Measurements from ENCODE around the gene MMUT.
"Not testable (repeated sequence)": the region's sequence is repeated elsewhere in the genome, so short reads cannot be mapped to it uniquely, and the experiment has no call there.

MMUT gene

GRCh38 chr6:49416195-49416594, 46.9 kb downstream of the MMUT start:
- DNase-seq (ENCODE audit: low spot score) = no peak

- no peak for DNase-seq (ENCODE audit: low spot score)
These were observed 47.7 kb downstream of the MMUT start for GRCh38 chr6:49415358-49415757.

DNA sequence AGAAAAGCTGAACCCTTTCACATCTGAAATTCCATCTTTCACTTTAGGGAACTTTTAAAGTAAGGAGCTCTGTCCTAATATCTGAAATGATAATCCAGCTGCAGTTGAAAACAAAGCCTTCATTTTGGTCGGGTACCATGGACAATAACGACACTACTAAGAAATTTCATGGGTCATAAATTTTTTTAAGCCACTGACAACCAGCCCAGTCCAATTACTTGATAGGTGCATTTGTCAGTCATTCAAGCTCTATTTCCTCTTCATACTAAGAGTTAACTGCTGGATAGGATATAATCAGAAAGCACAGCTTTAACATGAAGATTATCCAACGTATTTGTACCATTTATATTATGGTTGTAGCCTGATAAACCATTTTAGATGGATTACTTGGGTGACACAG, 52.5 kb downstream of the MMUT start:
- DNase-seq (ENCODE audit: low spot score) = no peak

DNA sequence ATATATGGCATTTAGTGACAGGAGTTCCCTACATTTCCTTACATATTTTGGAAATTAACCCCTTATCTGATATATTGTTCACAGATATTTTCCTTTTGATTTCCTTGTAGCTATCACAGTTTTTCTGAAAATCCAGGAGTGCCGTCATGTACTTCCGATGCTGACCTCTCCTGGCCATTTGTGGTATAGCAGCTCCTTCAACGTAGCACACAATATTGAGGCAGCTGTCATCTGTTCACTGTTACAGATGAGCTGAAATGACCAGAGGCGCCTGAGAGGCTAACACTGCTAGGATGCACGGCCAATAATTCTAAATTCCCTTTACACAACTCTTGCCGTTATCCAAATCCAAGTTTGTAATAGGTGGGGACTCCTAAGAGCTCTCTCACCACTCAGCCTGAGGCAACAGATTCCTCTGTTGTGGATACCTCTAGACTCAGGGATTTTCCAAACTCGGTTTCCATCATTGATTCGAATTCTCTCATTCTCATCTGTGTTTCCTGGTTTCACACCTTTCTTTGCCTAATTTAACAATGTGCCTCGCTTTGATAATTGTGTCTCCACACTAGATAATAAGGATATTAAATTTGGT, 53.0 kb downstream of the MMUT start:
- DNase-seq (ENCODE audit: low spot score) = no peak

DNA sequence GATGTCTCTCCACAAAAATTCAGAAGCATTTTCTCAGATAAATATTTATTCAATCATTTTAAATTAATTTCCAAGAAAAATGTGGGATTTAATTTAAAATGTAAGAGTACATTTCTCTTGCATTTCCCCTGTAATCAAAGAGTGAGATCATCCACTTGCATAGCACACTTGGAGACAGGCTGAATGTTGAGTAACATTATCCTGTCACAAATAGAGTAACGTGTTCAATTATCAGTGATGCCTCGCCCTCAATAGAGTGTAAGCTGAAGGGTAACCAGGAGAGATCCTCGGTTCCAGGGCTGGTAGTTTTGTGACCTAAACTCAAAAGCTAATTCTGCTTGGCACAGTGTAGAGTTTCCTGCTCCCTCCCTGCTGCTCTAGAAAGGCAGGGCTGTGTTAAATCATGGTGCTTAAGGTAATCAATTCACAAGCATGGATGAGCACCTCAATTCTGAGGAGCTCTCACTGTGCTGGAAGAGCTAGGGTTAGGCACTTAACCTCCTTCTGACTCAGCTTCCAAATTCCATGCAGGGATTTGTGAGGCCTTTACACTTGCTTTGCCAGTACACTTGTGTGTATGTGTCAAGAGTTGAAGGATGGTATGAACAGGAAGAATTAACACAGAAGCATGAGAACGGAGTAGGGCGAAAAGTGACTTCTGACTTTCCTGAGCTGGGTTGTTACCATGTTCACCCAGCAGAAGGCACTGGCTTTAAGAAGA, 56.6 kb downstream of the MMUT start:
- DNase-seq (ENCODE audit: low spot score) = no peak

DNA sequence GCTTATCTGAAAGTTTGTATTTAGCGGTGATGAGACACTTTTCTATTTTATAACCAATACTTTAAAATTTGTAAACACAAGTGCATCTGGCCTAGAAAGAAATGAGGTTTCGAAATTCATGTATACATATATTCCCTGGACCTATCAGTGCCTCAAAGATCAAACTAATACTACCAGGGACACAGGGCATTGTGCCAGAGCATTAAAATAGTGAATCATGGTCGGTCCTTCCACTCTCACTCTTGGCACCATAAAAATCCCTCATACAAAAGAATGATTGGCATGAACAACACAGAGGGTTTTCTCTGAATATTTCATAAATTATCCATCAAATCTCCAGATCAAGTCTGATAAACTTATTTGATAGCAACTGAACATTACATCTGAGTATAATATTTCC, 62.0 kb downstream of the MMUT start:
- no peak for DNase-seq (ENCODE audit: low spot score)

- not testable (repeated sequence) for DNase-seq (ENCODE audit: low spot score)
These were observed 76.2 kb downstream of the MMUT start for GRCh38 chr6:49386667-49387508.

DNA sequence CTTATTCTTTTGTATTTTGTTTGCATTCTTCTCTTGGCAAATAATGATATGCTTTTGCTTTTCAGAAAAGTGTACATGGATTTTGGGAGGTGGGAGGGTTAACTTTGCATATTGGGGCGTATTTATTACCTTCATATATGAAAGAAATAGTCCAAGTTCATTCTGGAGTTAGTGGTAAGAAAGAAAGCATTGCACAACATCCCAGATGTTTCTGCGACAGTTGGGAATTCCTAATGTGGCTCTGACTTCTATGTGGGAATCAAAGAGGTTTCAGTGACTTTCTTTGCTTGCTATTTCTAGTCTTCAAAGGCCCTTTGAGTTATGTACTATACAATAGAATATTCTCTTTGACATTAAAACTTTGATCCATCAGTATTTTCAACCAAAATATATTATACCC, 78.1 kb downstream of the MMUT start:
- DNase-seq (ENCODE audit: low spot score) = no peak

Data from HuH-7.5 (cell line).